Measurements from ENCODE around the gene NHLH2.

Gene NHLH2

DNA sequence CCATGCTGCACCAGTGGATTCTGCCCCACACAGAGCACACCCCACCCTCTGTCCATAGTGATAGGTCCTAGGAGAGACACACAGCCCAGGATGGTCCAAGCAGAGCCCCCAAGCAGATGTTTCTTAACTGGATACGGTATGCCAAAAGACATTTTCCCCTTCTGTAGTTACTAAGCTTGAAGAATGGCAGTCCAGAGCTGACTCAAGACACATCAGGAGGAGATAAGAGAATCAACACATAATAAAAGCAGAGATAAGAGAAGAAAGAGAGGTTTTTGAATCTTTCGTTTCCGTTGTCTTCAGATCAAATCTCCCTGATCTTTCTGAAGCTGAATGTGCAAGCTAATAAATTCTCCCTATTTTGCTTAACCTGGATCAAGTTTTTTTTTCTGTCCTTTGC lies 50.6 kb downstream of the NHLH2 start:
- TF ChIP-seq, protein P1, sequence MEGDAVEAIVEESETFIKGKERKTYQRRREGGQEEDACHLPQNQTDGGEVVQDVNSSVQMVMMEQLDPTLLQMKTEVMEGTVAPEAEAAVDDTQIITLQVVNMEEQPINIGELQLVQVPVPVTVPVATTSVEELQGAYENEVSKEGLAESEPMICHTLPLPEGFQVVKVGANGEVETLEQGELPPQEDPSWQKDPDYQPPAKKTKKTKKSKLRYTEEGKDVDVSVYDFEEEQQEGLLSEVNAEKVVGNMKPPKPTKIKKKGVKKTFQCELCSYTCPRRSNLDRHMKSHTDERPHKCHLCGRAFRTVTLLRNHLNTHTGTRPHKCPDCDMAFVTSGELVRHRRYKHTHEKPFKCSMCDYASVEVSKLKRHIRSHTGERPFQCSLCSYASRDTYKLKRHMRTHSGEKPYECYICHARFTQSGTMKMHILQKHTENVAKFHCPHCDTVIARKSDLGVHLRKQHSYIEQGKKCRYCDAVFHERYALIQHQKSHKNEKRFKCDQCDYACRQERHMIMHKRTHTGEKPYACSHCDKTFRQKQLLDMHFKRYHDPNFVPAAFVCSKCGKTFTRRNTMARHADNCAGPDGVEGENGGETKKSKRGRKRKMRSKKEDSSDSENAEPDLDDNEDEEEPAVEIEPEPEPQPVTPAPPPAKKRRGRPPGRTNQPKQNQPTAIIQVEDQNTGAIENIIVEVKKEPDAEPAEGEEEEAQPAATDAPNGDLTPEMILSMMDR (IDR thresholded peaks at IDR 0.05; ENCODE audit: control insufficient read depth, insufficient read depth, low read depth, low read length, missing control alignments), result no peak
- H3K4me3 ChIP-seq (ENCODE audit: control insufficient read depth, low read depth, low read length), result no peak overlapping the region
- no peak for DNase-seq (ENCODE audit: low read depth)

Data from AG09309 (cell line).